ENCODE data around the gene GTF3C1.
"Not testable (repeated sequence)": the region's sequence is repeated elsewhere in the genome, so short reads cannot be mapped to it uniquely, and the experiment has no call there.

GTF3C1 gene

DNA sequence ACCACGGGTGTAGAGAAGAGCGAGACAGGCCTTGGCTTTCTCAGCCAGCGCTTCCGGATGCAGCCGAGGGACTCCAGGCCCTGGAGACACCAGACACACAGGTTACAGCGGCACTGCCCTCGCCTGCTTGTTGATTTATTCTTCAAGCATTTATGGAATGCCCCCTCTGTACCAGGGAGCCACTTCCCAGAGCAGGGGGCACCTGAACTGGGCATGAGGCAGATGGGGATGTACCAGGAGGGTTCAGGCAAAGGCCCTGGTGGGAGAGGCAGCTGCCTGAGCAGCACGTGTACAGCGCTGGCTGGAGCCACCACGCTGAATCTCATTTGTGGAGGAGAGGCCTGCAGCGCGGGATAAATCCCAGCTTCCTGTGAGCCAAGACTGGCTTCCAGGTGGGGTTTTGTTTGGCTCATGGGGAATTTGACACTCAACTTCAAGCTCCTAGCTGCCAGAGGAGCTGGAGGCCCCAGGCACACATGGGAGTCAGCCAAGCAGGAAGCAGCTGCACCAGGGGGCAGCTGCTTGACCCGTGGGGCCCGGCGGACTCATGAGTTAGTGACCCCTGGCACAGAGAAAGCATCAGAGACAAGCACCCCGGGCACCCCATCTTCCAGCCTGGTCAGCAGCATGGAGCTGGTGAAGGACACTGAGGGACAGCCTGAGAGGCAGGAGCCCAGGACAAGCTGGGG lies 88.1 kb downstream of the GTF3C1 start:
- DNase-seq = no peak

DNA sequence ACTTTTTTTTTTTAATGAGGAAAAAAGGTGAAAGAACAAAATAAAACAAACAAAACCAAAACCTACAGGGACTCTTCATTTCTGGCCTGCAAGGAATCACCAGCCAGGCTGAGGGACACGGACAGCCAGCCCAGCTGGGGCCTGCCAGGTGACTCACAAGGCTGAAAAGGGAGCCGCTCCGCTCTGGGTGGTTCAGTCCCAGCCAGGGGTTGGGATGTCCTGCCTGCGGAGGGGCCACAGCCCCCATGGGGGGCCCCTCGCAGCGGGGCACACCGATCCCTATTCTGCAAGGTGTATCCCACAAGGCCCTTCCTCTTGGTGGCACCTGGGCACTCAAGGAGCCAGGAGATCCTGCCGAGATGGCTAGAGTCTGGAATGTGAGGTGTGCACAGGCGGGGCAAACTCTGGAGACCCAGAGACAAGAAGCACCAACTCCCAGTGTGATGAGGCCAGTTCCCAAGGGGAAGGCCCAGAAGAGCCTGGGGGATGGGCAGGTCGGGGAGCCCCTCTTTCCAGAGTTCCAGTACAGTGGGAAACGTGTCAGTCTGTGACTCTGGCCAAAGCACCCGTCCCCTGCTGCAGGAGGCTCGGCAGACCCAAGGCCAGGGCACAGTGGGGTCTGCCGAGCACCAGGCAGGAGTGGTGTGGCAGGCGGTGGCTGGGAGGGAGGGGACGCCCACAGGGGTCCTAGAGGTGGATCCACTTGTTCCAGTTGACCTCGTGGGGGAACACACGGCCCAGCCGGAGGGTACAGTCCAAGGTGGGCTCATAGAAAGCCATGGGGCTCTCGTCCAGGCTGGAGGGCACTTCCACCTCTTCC lies 88.8 kb downstream of the GTF3C1 start:
- no peak for DNase-seq

DNA sequence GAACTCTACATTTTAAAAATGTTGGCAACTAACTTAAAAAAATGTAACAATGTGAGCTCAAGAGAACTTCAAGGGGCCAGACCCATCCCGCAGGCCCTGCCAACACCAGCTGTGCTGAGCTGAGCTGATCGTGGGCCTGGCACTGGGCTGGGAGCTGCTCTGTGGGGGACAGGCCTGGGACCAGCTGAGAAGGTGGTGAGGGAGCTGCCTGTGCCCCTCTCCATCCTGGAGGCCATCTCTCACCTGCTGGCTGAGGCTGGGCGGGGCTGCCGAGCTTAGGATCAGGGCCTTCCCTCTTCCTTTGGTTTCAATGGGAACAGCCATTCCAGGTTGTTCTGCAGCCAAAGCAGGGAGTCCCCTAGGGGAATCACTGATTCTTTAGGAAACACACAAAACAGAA lies 89.5 kb downstream of the GTF3C1 start:
- no peak for DNase-seq

DNA sequence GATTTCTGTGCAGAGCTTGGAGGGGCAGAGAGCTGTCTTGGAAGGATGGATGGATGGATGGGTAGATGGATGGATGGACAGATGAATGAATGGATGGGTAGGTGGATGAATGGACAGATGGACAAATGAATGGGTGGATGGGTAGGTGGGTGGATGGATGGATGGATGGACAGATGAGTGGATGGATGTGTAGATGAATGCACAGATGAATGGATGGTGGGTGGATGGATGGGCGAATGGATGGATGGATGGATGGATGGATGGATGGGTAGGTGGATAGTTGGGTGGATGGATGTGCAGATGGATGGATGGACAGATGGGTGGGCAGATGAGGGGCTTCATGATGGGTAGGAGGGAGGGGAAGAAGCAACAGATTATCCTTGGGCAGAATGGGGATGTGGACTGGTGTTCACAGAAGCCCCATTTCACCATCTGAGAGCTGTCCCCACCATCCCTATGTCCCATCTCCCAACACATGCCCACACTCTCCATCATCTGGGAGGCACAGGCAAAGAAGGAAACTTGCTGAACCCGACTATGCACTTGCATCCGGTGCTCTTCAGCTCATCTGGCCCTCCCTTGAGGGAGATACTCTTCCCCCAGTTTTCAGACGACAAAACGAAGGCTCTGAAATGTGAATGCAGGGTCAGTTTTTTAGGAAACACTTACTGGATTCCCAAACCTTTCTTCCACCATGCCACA lies 90.6 kb downstream of the GTF3C1 start:
- DNase-seq = no peak

DNA sequence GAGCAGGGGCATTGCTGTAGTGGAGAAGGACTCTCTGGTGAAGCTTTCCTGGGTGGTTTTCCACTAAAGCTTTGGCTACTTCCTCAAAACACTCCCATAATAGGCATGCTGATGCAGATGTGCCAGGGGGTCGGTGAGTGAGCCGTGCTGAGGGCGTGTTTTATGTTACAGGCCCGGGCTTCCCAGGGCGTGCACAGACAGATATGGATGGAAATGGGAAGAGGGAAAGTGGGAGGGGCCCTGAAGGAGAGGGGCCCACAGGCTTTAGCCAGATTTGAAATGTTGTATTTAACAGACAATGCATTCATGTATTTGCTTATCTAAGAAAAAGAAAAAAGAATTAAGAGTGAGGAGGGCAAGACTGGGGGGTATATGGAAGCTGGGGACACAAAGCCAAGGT lies 91.5 kb downstream of the GTF3C1 start:
- DNase-seq = no peak

DNA sequence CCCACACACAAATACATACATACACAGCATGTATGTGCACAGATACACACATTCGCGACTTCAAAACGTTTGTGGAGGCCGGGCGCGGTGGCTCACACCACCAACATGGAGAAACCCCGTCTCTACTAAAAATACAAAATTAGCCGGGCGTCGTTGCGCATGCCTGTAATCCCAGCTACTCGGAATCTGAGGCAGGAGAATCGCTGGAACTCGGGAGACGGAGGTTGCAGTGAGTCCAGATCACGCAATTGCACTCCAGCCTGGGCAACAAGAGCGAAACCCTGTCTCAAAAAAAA lies 92.2 kb downstream of the GTF3C1 start:
- not testable (repeated sequence) for DNase-seq

DNA sequence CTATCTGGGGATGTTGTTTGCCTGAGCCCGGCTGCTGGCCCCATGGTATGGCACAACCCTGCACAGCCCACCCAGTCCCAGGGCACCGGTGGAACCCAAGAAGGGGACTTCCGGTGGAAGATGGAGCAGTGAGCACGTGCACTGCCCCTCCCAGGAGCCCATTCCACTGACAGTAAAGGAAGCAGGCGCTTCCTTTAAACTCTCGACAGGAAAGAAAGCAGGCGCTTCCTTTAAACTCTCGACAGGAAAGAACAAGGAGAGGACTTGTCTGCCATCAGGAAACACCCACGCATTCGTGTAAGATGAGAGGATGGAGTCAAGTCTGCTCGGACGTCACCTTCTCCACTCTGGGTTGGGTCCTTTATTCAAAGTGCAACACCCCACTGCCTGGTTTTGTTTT lies 94.0 kb downstream of the GTF3C1 start:
- DNase-seq = no peak

DNA sequence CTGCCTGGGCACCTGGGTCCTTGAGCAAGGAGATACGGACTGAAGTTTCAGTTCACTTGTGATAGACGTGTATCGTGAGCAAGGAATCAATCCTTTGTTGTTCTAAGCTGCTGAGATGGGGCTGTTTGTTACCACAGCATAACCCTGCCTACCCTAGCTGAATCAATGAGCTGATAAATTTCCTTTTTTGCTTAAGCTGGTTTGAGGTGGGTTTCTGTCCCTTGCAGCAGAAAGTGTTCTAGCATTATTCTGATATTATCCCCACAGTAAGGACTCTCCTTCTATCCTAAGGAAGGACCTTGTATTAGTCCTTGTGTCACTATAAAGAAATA lies 96.3 kb downstream of the GTF3C1 start:
- no peak for DNase-seq

DNA sequence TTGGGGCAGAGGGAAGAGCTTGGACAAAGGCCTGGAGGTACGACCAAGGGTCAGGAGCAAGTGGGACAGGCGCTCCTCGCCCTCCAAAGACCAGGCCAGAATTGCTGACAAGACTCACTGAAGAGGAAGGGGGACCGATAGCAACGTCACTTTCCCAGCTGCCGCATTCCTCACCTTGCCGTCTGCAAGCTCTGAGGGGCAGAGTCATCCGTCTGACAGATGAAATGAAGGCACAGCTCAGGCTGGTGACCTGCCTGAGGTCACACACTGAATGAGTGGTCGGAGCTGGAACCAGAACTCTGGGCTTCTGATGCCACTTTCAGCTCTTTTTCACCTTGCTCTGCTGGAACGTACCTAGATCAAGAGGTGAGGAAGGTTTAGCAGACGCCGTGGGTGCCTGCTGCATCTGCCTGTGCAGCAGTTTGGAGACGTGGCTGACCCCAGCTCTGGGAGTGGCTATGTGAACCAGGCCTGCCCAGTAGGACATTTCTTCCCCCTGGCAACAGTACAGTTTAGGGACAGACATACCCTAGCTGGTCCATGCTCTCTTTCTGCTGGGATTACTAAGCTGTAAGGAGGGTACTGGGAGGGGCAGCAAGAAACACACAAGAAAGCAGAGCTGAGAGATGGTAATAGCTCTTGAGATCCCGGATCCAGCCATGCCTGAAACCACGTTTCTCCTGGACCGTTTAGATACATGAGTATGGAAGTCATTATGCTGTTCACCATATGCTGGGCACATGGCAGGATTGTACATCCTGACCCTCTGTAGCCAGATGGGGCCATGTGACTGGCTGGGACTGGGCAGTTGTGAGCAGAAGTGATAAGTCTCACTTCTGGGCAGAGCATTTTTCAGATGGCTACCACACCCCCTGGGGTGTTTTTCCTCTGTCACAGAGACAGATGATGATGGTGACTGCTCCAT lies 96.9 kb downstream of the GTF3C1 start:
- no peak for DNase-seq

DNA sequence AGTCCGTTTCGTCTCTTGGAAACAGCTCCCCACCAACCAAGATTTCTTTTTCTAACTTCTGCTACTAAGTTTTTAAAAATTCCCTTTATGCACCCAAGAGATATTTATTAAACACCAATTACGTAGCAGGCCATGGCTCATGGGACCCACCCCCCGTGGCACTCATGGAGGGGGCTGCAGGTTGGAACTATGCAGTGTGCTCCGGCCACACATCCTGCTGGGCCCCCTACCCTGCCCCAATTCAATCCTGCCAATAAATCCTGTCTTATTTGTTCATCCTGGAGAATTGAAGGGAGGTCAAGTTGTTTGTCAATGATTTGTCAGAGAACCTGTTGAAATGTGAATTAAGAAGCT lies 99.5 kb downstream of the GTF3C1 start:
- DNase-seq = no peak

DNA sequence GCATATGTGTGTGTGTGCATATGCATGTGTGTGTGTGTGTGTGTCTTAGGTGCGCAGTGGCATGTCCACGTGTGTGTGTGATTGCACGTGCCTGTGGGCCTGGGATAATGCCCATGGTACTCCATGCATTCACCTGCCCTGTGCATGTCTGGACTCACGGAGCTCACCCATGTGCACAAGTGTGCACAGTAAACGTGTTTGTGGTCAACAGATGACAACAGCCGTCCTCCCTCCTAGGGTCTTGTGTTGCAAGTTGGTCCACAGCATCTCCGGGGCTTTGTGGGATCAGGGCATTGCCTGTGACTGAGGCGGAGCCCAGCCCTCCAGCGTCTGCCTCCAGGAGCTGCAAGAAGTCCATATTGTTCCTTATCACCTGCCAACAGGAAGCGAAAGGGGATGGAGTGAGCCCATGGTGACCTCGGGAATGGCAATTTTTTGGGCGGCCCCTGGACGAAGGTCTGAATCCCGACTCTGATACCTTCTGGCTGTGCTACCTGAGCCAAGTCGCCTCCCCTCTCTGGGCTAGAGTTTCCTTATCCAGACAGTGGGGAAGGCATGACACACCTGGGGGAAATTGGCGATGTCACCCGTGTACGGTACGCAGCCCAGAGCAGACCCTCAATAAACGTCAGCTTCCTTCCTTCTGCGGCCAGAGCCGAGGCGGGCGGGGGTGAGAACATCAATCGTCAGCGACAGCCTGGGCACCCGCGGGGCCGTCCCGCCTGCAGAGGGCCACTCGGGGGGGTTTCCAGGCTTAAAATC lies 100.1 kb downstream of the GTF3C1 start:
- peak; percentile 64 for DNase-seq

DNA sequence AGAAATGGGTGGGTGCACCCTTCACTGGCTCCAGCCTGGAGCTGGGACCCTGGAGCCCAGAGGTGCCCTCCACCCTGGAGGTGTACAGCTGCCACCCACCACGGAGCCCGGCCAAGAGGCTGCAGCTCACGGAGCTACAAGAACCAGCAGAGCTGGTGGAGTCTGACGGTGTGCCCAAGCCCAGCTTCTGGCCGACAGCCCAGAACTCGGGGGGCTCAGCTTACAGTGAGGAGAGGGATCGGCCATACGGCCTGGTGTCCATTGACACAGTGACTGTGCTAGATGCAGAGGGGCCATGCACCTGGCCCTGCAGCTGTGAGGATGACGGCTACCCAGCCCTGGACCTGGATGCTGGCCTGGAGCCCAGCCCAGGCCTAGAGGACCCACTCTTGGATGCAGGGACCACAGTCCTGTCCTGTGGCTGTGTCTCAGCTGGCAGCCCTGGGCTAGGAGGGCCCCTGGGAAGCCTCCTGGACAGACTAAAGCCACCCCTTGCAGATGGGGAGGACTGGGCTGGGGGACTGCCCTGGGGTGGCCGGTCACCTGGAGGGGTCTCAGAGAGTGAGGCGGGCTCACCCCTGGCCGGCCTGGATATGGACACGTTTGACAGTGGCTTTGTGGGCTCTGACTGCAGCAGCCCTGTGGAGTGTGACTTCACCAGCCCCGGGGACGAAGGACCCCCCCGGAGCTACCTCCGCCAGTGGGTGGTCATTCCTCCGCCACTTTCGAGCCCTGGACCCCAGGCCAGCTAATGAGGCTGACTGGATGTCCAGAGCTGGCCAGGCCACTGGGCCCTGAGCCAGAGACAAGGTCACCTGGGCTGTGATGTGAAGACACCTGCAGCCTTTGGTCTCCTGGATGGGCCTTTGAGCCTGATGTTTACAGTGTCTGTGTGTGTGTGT lies 100.9 kb downstream of the GTF3C1 start:
- DNase-seq = no peak

DNA sequence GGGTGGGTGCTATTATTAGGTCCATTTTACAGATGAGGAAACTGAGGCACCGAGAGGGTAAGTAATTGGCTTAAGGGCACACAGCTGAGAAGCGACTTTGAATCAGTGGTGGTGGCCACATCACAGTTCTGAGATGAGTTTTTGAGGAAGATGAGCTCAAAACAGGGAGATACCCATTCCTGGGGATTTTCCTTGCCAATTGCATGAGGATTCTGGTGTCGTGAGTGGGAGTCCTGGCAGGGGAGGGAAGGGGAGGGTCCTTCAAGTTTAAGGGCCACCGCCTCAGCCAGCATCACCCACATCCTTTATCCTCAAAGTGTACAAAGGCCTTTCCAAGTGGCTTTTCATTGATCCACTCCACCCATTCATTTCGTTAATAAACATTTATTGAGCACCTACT lies 102.4 kb downstream of the GTF3C1 start:
- no peak for DNase-seq

DNA sequence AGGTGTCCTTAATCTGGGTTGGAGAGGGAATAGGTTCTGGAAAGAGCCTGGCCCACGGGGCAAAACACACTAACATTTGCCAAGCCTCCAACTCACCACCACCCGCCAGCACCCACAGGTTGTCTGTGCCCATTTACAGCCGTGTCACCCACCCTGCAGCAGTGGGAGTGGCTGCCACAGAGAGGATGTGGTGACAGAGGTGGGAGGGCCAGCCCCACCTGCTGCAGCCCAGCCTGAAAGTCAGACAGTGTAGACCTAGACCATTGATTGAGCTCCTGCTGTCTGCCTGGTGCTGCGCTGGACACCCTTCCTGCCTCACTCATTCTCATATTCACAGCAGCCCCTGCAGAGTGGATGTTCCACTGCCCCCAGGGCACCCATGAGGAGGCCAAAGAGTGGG lies 103.0 kb downstream of the GTF3C1 start:
- DNase-seq = peak; percentile 86

DNA sequence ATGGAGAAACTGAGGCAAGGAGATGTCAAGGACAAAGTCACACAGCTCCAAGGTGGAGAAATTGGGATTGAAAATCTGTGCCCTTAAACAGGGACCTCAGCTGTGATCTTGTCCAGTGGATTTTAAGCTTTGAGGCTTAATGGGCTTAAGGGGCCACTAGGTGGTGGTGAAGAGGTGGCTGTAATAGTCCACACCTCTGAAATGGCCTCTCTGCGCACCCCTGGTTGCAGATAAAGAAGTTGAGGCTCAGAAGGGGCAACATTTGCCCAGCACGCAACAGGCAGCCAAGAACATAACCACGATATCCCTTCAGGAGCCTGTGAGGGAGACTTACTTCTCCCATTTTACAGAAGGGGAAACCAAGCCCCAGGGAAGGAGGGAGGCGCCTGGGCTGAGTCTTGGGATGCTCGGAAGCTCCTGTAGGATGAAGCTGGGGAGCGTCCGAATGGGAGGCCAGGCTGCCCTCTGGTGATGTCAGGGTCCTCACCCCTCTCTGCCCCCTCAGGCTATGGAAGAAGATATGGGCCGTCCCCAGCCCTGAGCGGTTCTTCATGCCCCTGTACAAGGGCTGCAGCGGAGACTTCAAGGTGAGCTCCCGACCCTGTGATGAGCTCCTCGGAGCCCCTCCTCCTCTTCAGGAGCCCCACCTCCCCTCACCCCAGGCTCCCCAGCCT lies 104.1 kb downstream of the GTF3C1 start:
- no peak for DNase-seq

DNA sequence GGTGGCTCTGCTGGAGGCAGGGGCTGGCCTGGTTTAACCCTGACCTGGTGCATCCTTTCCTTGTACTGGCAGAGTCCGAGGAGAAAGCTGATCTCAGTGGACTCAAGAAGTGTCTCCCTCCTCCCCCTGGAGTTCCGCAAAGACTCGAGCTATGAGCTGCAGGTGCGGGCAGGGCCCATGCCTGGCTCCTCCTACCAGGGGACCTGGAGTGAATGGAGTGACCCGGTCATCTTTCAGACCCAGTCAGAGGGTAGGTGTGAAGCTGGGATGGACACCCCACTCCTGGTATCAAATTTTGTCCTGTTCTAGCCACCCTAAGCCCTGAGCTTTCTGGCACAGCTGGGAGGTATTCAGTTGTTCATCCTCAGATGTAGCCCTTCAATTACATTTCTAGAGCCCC lies 105.2 kb downstream of the GTF3C1 start:
- no peak for DNase-seq

DNA sequence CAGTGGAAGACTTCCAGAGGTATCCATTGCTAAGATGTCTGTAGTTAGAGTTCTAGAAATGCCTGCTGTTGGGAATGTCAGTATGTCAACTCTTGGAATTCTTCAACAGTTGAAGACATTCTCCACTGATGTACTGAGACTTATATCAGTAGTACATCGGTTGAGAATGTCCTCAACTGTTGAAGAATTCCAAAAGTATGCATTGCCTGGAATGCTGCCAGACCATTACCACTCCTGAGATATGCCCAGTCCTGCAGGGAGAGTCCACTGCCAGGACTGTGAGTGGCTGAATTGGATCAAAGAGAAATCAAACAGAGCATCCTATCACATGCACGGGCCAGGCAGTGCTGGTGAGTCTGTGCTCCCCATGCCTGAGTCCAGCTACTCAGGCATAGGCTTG lies 105.7 kb downstream of the GTF3C1 start:
- no peak for DNase-seq

DNA sequence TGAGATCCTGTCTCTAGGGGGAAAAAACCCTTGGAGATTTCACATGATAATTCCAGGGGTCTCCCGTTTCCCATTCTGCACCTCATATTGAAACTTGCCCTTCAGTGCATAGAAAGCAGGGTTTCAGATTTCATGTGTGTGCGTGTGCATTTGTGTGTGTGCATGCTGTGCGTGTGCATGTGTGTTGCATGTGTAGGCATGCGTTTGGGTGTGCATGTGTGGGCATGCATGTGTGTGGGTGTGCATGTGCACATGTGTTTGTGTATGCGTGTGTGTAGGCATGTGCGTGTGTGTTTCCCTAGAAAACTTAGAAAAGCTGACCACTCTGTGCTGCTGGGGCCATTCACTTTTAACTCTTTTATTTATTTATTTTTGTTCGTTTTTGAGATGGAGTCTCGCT lies 107.7 kb downstream of the GTF3C1 start:
- no peak for DNase-seq

DNA sequence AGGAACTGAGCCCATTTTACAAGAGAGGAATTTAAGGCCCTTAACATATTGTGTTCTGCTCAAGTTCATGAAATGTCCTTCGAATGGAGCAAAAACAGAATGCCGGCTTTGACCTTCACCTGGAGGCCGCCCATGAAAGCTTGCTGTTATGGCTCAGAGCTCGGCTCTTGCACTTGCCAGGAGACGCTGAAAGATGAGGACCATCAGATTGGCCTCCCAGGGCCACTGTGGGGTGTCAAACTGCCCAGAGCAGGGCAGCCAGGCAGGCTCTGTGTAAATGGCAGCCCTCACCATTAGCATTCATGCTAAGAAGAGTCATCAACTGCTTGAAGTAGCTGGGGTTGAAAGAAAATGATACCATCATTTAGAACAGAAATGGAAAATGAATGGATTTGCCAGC lies 108.4 kb downstream of the GTF3C1 start:
- no peak for DNase-seq

DNA sequence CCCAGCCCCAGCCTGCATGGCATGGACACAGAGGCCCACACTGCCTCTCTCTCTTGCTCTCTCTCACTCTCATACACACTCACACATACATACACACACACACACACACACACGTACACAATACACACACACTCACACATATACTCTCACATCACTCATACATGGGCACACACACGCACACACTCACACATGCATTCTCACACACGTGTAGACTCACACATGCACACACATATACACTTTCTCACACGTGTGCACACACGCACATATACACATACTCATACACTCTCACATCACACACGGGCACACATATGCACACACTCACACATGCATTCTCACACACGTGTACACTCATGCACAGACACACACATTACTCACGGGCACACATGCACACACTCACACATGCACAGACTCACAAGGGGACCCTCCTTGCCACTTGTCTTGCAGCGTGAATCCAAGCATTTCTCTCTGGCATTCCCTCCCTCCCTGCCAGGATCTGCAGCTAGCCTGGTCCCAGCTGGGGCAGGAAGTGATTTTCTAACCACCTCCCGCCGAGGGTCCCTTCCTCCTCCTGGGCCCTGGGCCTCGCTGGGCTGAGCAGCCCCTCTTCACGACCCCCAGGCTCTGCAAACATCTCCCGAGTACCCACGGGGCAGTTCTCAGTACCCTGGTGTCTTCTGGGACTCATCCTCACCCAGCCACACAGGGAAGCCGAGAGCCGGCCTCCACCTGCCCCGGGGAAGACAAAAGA lies 110.3 kb downstream of the GTF3C1 start:
- DNase-seq = no peak
